WTC11 (cell line): ENCODE data around the gene RARS2. TPM values are rescaled to one million over a fixed set of nuclear protein-coding genes. Genes with fewer than 3 reads are reported as not detected.

Source experiments
- ATAC-seq: fragments of 200-7000 bp; cut with Tn5 transposase; 2 replicates; pipeline ENCODE4 v1.10.0; 2021; ENCODE audit warnings: mild to moderate bottlenecking, moderate library complexity
- CTCF ChIA-PET: fragments of 300-600 bp; sonication (Branson Sonifier 250); formaldehyde crosslinking; loops from one replicate; lab custom pipeline; 2021; ENCODE audit warnings: antibody characterized with exemption; lab: Charles Lee
- POLR2A ChIA-PET: fragments of 350-600 bp; sonication (Branson Sonifier 250); formaldehyde crosslinking; loops from one replicate; lab custom pipeline; 2021; ENCODE audit warnings: antibody characterized with exemption; lab: Charles Lee
- DNase-seq: peaks from one replicate; pipeline ENCODE4 v3.0.0; 2021; ENCODE audit warnings: low spot score
- H3K27ac Mint-ChIP-seq: 2 replicates; pipeline ENCODE4 v1.8.0; 2021; ENCODE audit warnings: mixed read lengths
- H3K27me3 Mint-ChIP-seq: 2 replicates; pipeline ENCODE4 v1.8.0; 2021; ENCODE audit warnings: low read depth, mild to moderate bottlenecking, moderate library complexity, mixed read lengths
- H3K36me3 Mint-ChIP-seq: 2 replicates; pipeline ENCODE4 v1.8.0; 2021; ENCODE audit warnings: mixed read lengths
- H3K4me1 Mint-ChIP-seq: 2 replicates; pipeline ENCODE4 v1.8.0; 2022; ENCODE audit warnings: mixed read lengths
- H3K4me3 Mint-ChIP-seq: 2 replicates; pipeline ENCODE4 v1.8.0; 2021; ENCODE audit warnings: mild to moderate bottlenecking, moderate library complexity, mixed read lengths
- H3K9me3 Mint-ChIP-seq: 2 replicates; pipeline ENCODE4 v1.8.0; 2021; ENCODE audit warnings: mixed read lengths
- ARID4B ChIP-seq: sonication (generic); formaldehyde crosslinking; IDR thresholded peaks from 2 replicates; pipeline ENCODE4 v1.8.0; 2023; ENCODE audit warnings: missing genetic modification reagents, mild to moderate bottlenecking, borderline replicate concordance
- ATF1 ChIP-seq: sonication (generic); formaldehyde crosslinking; IDR thresholded peaks from 2 replicates; pipeline ENCODE4 v1.8.1; 2023; ENCODE audit warnings: mild to moderate bottlenecking, moderate library complexity, missing genetic modification reagents
- CBFB ChIP-seq: sonication (generic); formaldehyde crosslinking; IDR thresholded peaks from 2 replicates; pipeline ENCODE4 v1.8.1; 2022; ENCODE audit warnings: mild to moderate bottlenecking, low read depth, missing genetic modification reagents
- E2F1 ChIP-seq: sonication (generic); formaldehyde crosslinking; IDR thresholded peaks from 2 replicates; pipeline ENCODE4 v1.8.0; 2022; ENCODE audit warnings: mild to moderate bottlenecking, missing genetic modification reagents
- ERG ChIP-seq: fragments of 250-450 bp; sonication (Bioruptor Pico); IDR thresholded peaks from 2 replicates; pipeline ENCODE4 v1.8.0; 2021; ENCODE audit warnings: mild to moderate bottlenecking
- FOXK1 ChIP-seq: sonication (generic); formaldehyde crosslinking; IDR thresholded peaks from 2 replicates; pipeline ENCODE4 v1.8.0; 2022; ENCODE audit warnings: mild to moderate bottlenecking, moderate library complexity, missing genetic modification reagents
- HMGXB4 ChIP-seq: sonication (generic); formaldehyde crosslinking; IDR thresholded peaks from 2 replicates; pipeline ENCODE4 v1.8.1; 2023; ENCODE audit warnings: mild to moderate bottlenecking, moderate library complexity, missing genetic modification reagents
- JUN ChIP-seq: sonication (generic); formaldehyde crosslinking; IDR thresholded peaks from 2 replicates; pipeline ENCODE4 v1.8.0; 2023; ENCODE audit warnings: mild to moderate bottlenecking, missing genetic modification reagents
- MLX ChIP-seq: sonication (generic); formaldehyde crosslinking; IDR thresholded peaks from 2 replicates; pipeline ENCODE4 v1.8.1; 2023; ENCODE audit warnings: mild to moderate bottlenecking, missing genetic modification reagents, moderate library complexity
- NR2C2 ChIP-seq: sonication (generic); formaldehyde crosslinking; IDR thresholded peaks from 2 replicates; pipeline ENCODE4 v1.8.0; 2022; ENCODE audit warnings: mild to moderate bottlenecking, missing genetic modification reagents
- RORB ChIP-seq: fragments of 250-450 bp; sonication (Bioruptor Pico); IDR thresholded peaks from 2 replicates; pipeline ENCODE4 v1.9.0; 2021; ENCODE audit warnings: mild to moderate bottlenecking
- TCF7 ChIP-seq: sonication (generic); formaldehyde crosslinking; IDR thresholded peaks from 2 replicates; pipeline ENCODE4 v1.8.0; 2022; ENCODE audit warnings: mild to moderate bottlenecking, low read depth, missing genetic modification reagents, moderate library complexity
- ZMAT4 ChIP-seq: fragments of 250-450 bp; sonication (Bioruptor Pico); IDR thresholded peaks from 2 replicates; pipeline ENCODE4 v1.9.0; 2021; ENCODE audit warnings: mild to moderate bottlenecking
- ZNF138 ChIP-seq: sonication (generic); formaldehyde crosslinking; conservative IDR thresholded peaks from 2 replicates; pipeline ENCODE4 v1.8.1; 2022; ENCODE audit warnings: mild to moderate bottlenecking, moderate library complexity, missing genetic modification reagents
- ZNF512 ChIP-seq: sonication (generic); formaldehyde crosslinking; IDR thresholded peaks from 2 replicates; pipeline ENCODE4 v1.8.1; 2022; ENCODE audit warnings: missing genetic modification reagents, borderline replicate concordance
- ZNF532 ChIP-seq: fragments of 250-450 bp; sonication (Bioruptor Pico); IDR thresholded peaks from 2 replicates; pipeline ENCODE4 v1.9.0; 2021; ENCODE audit warnings: mild to moderate bottlenecking, borderline replicate concordance
- total RNA-seq: library from RNA; stranded (reverse); gene quantifications from 3 replicates; pipeline ENCODE4 v1.2.3, GENCODE V29; 2021

RARS2 gene
- total RNA-seq, 1 experiment from 2014 or later = 32.9 TPM

GRCh38 chr6:87541744-87542143 is 48.0 kb downstream of the RARS2 start (continued):
- TF ChIP-seq ZNF532 (CRISPR knock-in tag) (no peak), JUN (CRISPR knock-in tag) (no peak), FOXK1 (CRISPR knock-in tag) (no peak)

GRCh38 chr6:87541041-87541440 is 48.7 kb downstream of the RARS2 start:
- peaks cover 52% of the 10 kb centered on the region for H3K36me3 Mint-ChIP-seq
- ChIA-PET CTCF (interaction anchor here (0.6 kb wide), 1 partner anchor 26 kb away, joined by 3 read pairs; no protein-coding TSS in a partner anchor), POLR2A (no interaction called here)
- no peak overlapping the region for H3K27ac Mint-ChIP-seq
- no peak for ATAC-seq
- peaks cover 10% of the 10 kb centered on the region for H3K9me3 Mint-ChIP-seq
- H3K27me3 Mint-ChIP-seq = no peaks in the 10 kb centered on the region
- H3K4me1 Mint-ChIP-seq = no peaks in the 10 kb centered on the region
- DNase-seq = no peak
- no peak overlapping the region for H3K4me3 Mint-ChIP-seq
- no peak for TF ChIP-seq ZNF512 (CRISPR knock-in tag)
- TF ChIP-seq TCF7 = no peak
- TF ChIP-seq ZMAT4 = no peak
- no peak for TF ChIP-seq RORB (CRISPR knock-in tag)
- no peak for TF ChIP-seq NR2C2 (CRISPR knock-in tag)
- no peak for TF ChIP-seq ZNF138
- TF ChIP-seq MLX = no peak
- no peak for TF ChIP-seq E2F1
- TF ChIP-seq CBFB (CRISPR knock-in tag) = no peak
- no peak for TF ChIP-seq ATF1 (CRISPR knock-in tag)
- TF ChIP-seq ARID4B (CRISPR knock-in tag) = no peak
- no peak for TF ChIP-seq ERG (CRISPR knock-in tag)
- TF ChIP-seq HMGXB4 = no peak
